C4-2B (cell line): Measurements from ENCODE around the gene MAGED2.

Source experiments
- CTCF ChIP-seq: fragments of 450-650 bp; conservative IDR thresholded peaks from 2 replicates; pipeline ENCODE4 v1.5.1; 2017; ENCODE audit warnings: mild to moderate bottlenecking
- ZFX ChIP-seq: fragments of 450-650 bp; IDR thresholded peaks from 2 replicates; pipeline ENCODE4 v1.6.1; 2017

DNA sequence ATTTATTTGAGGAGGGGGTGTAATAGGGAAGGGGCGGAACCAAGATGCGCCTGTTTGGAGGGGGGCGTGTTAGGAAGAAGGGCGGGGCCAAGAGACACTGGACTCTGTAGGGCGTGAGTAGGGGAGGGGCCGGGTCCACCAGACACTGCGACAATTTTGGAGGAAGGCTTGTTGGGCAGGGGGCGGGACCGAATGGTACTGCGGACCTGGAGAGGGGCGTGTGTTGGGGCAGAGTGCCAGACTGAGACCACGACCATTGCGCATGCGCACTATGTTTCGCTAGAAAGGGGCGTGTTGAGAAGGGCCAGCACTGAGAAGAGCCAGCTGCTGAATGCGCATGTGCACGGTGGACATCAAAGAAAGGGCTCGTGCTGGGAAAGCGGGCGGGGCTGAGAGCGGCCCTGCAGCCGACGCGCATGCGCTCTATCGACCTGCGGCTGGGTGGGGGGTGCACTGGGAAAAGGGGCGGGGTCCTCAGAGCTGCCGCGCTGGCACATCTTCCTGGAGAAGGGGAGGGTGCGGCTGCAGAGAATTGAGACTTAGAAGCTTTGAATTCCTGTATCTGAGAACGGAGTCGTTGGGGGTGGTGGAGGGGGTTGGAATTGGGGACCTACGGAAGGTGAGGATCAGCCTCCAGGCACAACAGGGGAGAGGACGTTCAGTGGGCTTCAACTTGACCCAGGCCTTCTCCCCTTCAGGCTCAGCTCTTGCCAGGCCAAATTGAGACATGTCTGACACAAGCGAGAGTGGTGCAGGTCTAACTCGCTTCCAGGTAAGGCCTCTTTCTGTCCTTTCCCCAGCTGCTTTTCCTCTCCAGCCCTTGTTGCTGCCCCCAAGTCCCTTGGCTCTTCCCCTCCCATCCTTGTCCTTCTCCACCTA is 1.3 kb downstream of the MAGED2 start:
- TF ChIP-seq CTCF (no peak), ZFX (no peak)
